Spleen (tissue), 7 donors: ENCODE results near the gene PRIMPOL.

Experiments
- CTCF ChIP-seq, 11 experiments: fragments of 200-600 bp in 7 of 11; fragments of 450-650 bp in 4 of 11; sonication (generic) in 4 of 11; IDR thresholded peaks in 8 of 11; conservative IDR thresholded peaks in 3 of 11; 1 replicate in 7 of 11; 2 replicates in 4 of 11; pipeline versions ENCODE4 v1.4.0 to v1.8.0; 2016 to 2021; ENCODE audit warnings: antibody characterized with exemption in 11 of 11, inconsistent platforms in 4 of 11, mild to moderate bottlenecking in 1 of 11
- POLR2A ChIP-seq, 3 donors: fragments of 450-650 bp; IDR thresholded peaks; one replicate each; pipeline ENCODE4 v1.5.1; 2017; ENCODE audit warnings: antibody characterized with exemption in 3 of 3, mild to moderate bottlenecking in 1 of 3
- POLR2AphosphoS5 ChIP-seq, 3 donors: sonication (generic); formaldehyde crosslinking; IDR thresholded peaks; one replicate each; pipeline ENCODE4 v1.5.1; 2017; ENCODE audit warnings: antibody characterized with exemption in 3 of 3
- donor health status: DM: no; HTN: no; CAD: no; lungs with moderate emphysema.
- donor health status: DM: no; HTN: no; CAD: no.
- donor health status: DM: no; HTN: no; CAD: no.

- TF ChIP-seq CTCF (IDR thresholded peaks at IDR 0.05 in 8 of 11, conservative IDR thresholded peaks at IDR 0.05 in 3 of 11), result no peak
- no peak for TF ChIP-seq POLR2A (IDR thresholded peaks at IDR 0.05)
- TF ChIP-seq POLR2AphosphoS5 (IDR thresholded peaks at IDR 0.05), result no peak
Observed at GRCh38 chr4:184620212-184620867, 29.2 kb upstream of the PRIMPOL start.
